ENCODE data around the gene GET3. TPM values are rescaled to one million over a fixed set of nuclear protein-coding genes. Genes with fewer than 3 reads are reported as not detected.

The GET3 gene
- total and polyA plus RNA-seq, 2 donors (not counting 3 experiments of a cell fraction or from before 2014, with no cell fraction given) = 74.8 to 197 TPM

GRCh38 chr19:12731337-12731736 is 6.0 kb upstream of the GET3 start:
- no peak overlapping the region for H3K9ac ChIP-seq (replicated peaks; ENCODE audit: extremely low read depth, insufficient read depth, low read length)
- CTCF ChIA-PET = interaction anchor here (1.3 to 1.7 kb wide), 2 partner anchors 9 to 29 kb away, joined by 3 to 4 read pairs; no protein-coding TSS in a partner anchor
- FAIRE-seq (no peak), DNase-seq (ENCODE audit: low read depth, low spot score) (no peak)
- peaks cover 45% of the 10 kb centered on the region for H3K79me2 ChIP-seq (ENCODE audit: control insufficient read depth, insufficient read depth, low read length)
- no peak overlapping the region for H3K4me3 ChIP-seq (replicated peaks in 1 of 3; ENCODE audit: insufficient read depth in 1 of 3, low read depth in 1 of 3, low read length in 3 of 3)
- no peaks in the 10 kb centered on the region for H3K9me3 ChIP-seq (replicated peaks; ENCODE audit: control insufficient read depth, insufficient read depth, low read length)
- intact Hi-C loops (cut with micrococcal nuclease) = loop anchor here (10.0 kb wide), 1 partner anchor 117 kb away; the partner anchor contains the start of genes ZNF490 and ZNF791
- POLR2A ChIA-PET = no interaction called here
- no peaks in the 10 kb centered on the region for H3K27me3 ChIP-seq (ENCODE audit: control insufficient read depth in 2 of 2, insufficient read depth in 2 of 2, low read length in 2 of 2)
- H3K4me1 ChIP-seq (ENCODE audit: control insufficient read depth, extremely low read depth, insufficient read depth, low read length) = peaks cover 13% of the 10 kb centered on the region
- H3K27ac ChIP-seq (ENCODE audit: insufficient read depth, low read depth, low read length) = no peak overlapping the region
- H4K20me1 ChIP-seq (replicated peaks; ENCODE audit: control insufficient read depth, extremely low read depth, insufficient read depth, low read length) = no peaks in the 10 kb centered on the region
- TF ChIP-seq POLR2A (IDR thresholded peaks at IDR 0.05; ENCODE audit: low read depth, low read length) (peak; percentile 23), MYC (IDR thresholded peaks at IDR 0.05; ENCODE audit: low read depth, low read length) (no peak)
- H3K9me1 ChIP-seq (replicated peaks; ENCODE audit: control insufficient read depth, extremely low read depth, insufficient read depth, low read length) = no peaks in the 10 kb centered on the region
- H3K36me3 ChIP-seq (ENCODE audit: control insufficient read depth in 2 of 2, extremely low read depth in 1 of 2, insufficient read depth in 2 of 2, low read length in 2 of 2) = peaks cover 9 to 31% of the 10 kb centered on the region in 2 experiments
- no peak overlapping the region for H3K4me2 ChIP-seq (ENCODE audit: insufficient read depth, low read length)
- no TSS peak for BruUV-seq (replicated peaks)
- no peak overlapping the region for H2AFZ ChIP-seq (ENCODE audit: low read depth, low read length)
- dilution Hi-C loops (cut with MboI; ENCODE audit: extremely low pct_ligation_motif_present, low sequenced_read_pairs) = no loop called here

- CTCF ChIA-PET = interaction anchor here (0.6 to 2.8 kb wide), 8 partner anchors 9 to 137 kb away, joined by 3 to 12 read pairs (median 4); no protein-coding TSS in a partner anchor
- DNase-seq (ENCODE audit: low read depth, low spot score) = peak; percentile 29
These were observed 3.7 kb upstream of the GET3 start for GRCh38 chr19:12733369-12734214.

More at GRCh38 chr19:12733369-12734214, 3.7 kb upstream of the GET3 start:
- H3K79me2 ChIP-seq (ENCODE audit: control insufficient read depth, insufficient read depth, low read length) = peaks cover 57% of the 10 kb centered on the region
- H4K20me1 ChIP-seq (replicated peaks; ENCODE audit: control insufficient read depth, extremely low read depth, insufficient read depth, low read length) = no peaks in the 10 kb centered on the region
- no peaks in the 10 kb centered on the region for H3K9me1 ChIP-seq (replicated peaks; ENCODE audit: control insufficient read depth, extremely low read depth, insufficient read depth, low read length)
- BruUV-seq (replicated peaks) = TSS peak; percentile 50
- no peaks in the 10 kb centered on the region for H3K27me3 ChIP-seq (ENCODE audit: control insufficient read depth in 2 of 2, insufficient read depth in 2 of 2, low read length in 2 of 2)
- H3K4me3 ChIP-seq (replicated peaks in 1 of 3; ENCODE audit: insufficient read depth in 1 of 3, low read depth in 1 of 3, low read length in 3 of 3) = peak overlapping the region; percentile 75 to 85 (median 82)
- peak overlapping the region; percentile 88 for H3K27ac ChIP-seq (ENCODE audit: insufficient read depth, low read depth, low read length)
- H2AFZ ChIP-seq (ENCODE audit: low read depth, low read length) = no peak overlapping the region
- peak overlapping the region; percentile 89 for H3K4me2 ChIP-seq (ENCODE audit: insufficient read depth, low read length)
- H3K36me3 ChIP-seq (ENCODE audit: control insufficient read depth in 2 of 2, extremely low read depth in 1 of 2, insufficient read depth in 2 of 2, low read length in 2 of 2) = peaks cover 9 to 28% of the 10 kb centered on the region in 2 experiments
- peaks cover 23% of the 10 kb centered on the region for H3K4me1 ChIP-seq (ENCODE audit: control insufficient read depth, extremely low read depth, insufficient read depth, low read length)
- dilution Hi-C loops (cut with MboI; ENCODE audit: extremely low pct_ligation_motif_present, low sequenced_read_pairs) (no loop called here), intact Hi-C loops (cut with micrococcal nuclease) (loop anchor here (1.0 to 10.0 kb wide), 2 partner anchors 11 to 119 kb away; partner anchors contain the start of genes ZNF490 and ZNF791)
- TF ChIP-seq, protein P1, sequence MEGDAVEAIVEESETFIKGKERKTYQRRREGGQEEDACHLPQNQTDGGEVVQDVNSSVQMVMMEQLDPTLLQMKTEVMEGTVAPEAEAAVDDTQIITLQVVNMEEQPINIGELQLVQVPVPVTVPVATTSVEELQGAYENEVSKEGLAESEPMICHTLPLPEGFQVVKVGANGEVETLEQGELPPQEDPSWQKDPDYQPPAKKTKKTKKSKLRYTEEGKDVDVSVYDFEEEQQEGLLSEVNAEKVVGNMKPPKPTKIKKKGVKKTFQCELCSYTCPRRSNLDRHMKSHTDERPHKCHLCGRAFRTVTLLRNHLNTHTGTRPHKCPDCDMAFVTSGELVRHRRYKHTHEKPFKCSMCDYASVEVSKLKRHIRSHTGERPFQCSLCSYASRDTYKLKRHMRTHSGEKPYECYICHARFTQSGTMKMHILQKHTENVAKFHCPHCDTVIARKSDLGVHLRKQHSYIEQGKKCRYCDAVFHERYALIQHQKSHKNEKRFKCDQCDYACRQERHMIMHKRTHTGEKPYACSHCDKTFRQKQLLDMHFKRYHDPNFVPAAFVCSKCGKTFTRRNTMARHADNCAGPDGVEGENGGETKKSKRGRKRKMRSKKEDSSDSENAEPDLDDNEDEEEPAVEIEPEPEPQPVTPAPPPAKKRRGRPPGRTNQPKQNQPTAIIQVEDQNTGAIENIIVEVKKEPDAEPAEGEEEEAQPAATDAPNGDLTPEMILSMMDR (IDR thresholded peaks at IDR 0.05; ENCODE audit: extremely low read depth in 1 of 2, insufficient read depth in 1 of 2, low read depth in 1 of 2, low read length in 2 of 2) = peak; percentile 21 to 32
- TF ChIP-seq GATA2 (IDR thresholded peaks at IDR 0.05; ENCODE audit: insufficient read depth, insufficient read length, low read depth, low read length) = no peak
- peak; percentile 81 for FAIRE-seq
- H3K9ac ChIP-seq (replicated peaks; ENCODE audit: extremely low read depth, insufficient read depth, low read length) = peak overlapping the region; percentile 98
- POLR2A ChIA-PET = interaction anchor here (2.9 kb wide), 1 partner anchor 11 kb away, joined by 14 read pairs; the partner anchor contains the start of gene TNPO2
- H3K9me3 ChIP-seq (replicated peaks; ENCODE audit: control insufficient read depth, insufficient read depth, low read length) = no peaks in the 10 kb centered on the region

Measured in endothelial cell of umbilical vein (primary cell).